GM12878 (cell line): ENCODE measurements around the gene RIMBP2. TPM values are rescaled to one million over a fixed set of nuclear protein-coding genes. Genes with fewer than 3 reads are reported as not detected.

Source experiments
- CREB1 ChIP-seq: IDR thresholded peaks from 2 replicates; pipeline ENCODE4 v1.6.1; 2012; ENCODE audit warnings: low read depth, mild to moderate bottlenecking, inconsistent platforms
- HDAC2 ChIP-seq: fragments of 200-600 bp; sonication (generic); IDR thresholded peaks from 2 replicates; pipeline ENCODE4 v1.6.1; 2017
- KLF5 ChIP-seq: fragments of 450-650 bp; IDR thresholded peaks from 2 replicates; pipeline ENCODE4 v1.6.1; 2014; ENCODE audit warnings: mild to moderate bottlenecking; ENCODE audit not compliant: partially characterized antibody
- MTA3 ChIP-seq: IDR thresholded peaks from 2 replicates; pipeline ENCODE4 v1.6.1; 2012; ENCODE audit warnings: low read length, inconsistent platforms, borderline replicate concordance
- POLR2AphosphoS2 ChIP-seq: IDR thresholded peaks from 2 replicates; pipeline ENCODE4 v1.6.1; 2011; ENCODE audit warnings: low read depth, mild to moderate bottlenecking, low read length, improper control_type of control experiment, moderate library complexity
- SREBF1 ChIP-seq: IDR thresholded peaks from 2 replicates; pipeline ENCODE4 v1.6.1; 2012; ENCODE audit warnings: mild to moderate bottlenecking, low read length
- TBL1XR1 ChIP-seq: IDR thresholded peaks from 2 replicates; pipeline ENCODE4 v1.6.1; 2012; ENCODE audit warnings: low read depth, low read length, improper control_type of control experiment
- ZNF622 ChIP-seq: fragments of 450-650 bp; IDR thresholded peaks from 2 replicates; pipeline ENCODE4 v1.6.1; 2017; ENCODE audit warnings: mild to moderate bottlenecking, inconsistent platforms
- polyA plus RNA-seq, 11 experiments: library from polyadenylated mRNA; depleted of rRNA in 4 of 11; unstranded in 6 of 11; stranded (reverse) in 5 of 11; fragments of >200 nt; fragmentation: Nextera tagmentation in 4 of 11; fragmentation: Illumina TruSeq in 1 of 11; extraction: Ambion mirVana in 4 of 11; extraction: Trizol in 1 of 11; gene quantifications; 1 replicate in 1 of 11; 2 replicates in 10 of 11; pipeline versions ENCODE4 v1.2.1 to v1.2.3, GENCODE V29; 2011 to 2016; ENCODE audit warnings: inconsistent platforms in 2 of 11, missing spikeins in 2 of 11, low read depth in 1 of 11
- total RNA-seq, 4 experiments: library from RNA; depleted of rRNA in 3 of 4; stranded (reverse); fragments of >200 nt in 3 of 4; fragmentation: Illumina TruSeq in 1 of 4; extraction: Trizol in 1 of 4; gene quantifications; 2 replicates each; pipeline versions ENCODE4 v1.2.1 to v1.2.3, GENCODE V29; 2013 to 2021
- TF ChIP-seq, protein P1 (sequence below): fragments of 450-650 bp; formaldehyde crosslinking; IDR thresholded peaks from 2 replicates; pipeline ENCODE4 v1.5.0; 2022; ENCODE audit warnings: mild to moderate bottlenecking, missing genetic modification characterization
- TF ChIP-seq, protein P2 (sequence below): fragments of 450-650 bp; IDR thresholded peaks from 2 replicates; pipeline ENCODE4 v1.6.1; 2017; ENCODE audit warnings: mild to moderate bottlenecking
- TF ChIP-seq, protein P3 (sequence below): IDR thresholded peaks from 2 replicates; pipeline ENCODE4 v1.6.1; 2011; ENCODE audit warnings: borderline replicate concordance, low read depth, mild to moderate bottlenecking, moderate library complexity, mixed read lengths, low read length; ENCODE audit not compliant: insufficient read depth; ENCODE audit errors: extremely low read length
- TF ChIP-seq, protein P4 (sequence below): IDR thresholded peaks from 2 replicates; pipeline ENCODE4 v1.6.1; 2012; ENCODE audit warnings: low read length, inconsistent platforms
- TF ChIP-seq, protein P5 (sequence below): fragments of 450-650 bp; IDR thresholded peaks from 2 replicates; pipeline ENCODE4 v1.6.1; 2017; ENCODE audit warnings: low read depth, mild to moderate bottlenecking, moderate library complexity

RIMBP2 gene
- total and polyA plus RNA-seq, 10 of the 15 experiments (the other 5 are each of a cell fraction or from before 2014, with no cell fraction given) = 0.04 to 2.9 (median 0.07) TPM; not detected in 1

DNA sequence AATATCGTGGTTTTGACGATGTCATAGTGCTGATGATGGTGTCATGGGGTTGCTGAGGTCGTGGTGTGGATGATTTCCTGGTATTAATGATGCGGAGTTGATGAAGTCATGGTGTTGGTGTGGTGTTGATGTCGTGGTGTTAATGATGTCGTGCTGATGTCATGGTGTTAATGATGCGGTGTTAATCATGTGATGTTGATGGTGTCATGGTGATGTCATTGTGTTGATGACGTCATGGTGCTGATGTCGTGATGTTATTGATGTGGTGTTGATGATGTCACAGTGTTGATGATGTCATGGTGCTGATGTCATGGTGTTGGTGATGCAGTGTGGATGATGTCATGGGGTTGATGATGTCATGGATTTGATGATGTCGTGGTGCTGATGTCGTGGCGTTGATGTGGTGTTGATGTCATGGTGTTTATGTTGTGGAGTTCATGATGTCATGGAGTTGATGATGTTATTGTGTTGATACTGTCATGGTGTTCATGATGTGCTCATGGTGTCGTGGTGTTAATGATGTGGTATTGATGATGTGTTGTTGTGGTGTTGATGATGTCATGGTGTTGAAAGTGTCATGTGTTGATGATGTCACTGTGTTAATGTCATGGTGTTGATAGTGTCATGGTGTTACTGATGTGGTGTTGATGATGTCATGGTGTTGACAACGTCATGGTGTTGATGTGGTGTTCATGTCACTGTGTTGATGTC lies 48.5 kb upstream of the RIMBP2 start (continued):
- TF ChIP-seq, protein P1, sequence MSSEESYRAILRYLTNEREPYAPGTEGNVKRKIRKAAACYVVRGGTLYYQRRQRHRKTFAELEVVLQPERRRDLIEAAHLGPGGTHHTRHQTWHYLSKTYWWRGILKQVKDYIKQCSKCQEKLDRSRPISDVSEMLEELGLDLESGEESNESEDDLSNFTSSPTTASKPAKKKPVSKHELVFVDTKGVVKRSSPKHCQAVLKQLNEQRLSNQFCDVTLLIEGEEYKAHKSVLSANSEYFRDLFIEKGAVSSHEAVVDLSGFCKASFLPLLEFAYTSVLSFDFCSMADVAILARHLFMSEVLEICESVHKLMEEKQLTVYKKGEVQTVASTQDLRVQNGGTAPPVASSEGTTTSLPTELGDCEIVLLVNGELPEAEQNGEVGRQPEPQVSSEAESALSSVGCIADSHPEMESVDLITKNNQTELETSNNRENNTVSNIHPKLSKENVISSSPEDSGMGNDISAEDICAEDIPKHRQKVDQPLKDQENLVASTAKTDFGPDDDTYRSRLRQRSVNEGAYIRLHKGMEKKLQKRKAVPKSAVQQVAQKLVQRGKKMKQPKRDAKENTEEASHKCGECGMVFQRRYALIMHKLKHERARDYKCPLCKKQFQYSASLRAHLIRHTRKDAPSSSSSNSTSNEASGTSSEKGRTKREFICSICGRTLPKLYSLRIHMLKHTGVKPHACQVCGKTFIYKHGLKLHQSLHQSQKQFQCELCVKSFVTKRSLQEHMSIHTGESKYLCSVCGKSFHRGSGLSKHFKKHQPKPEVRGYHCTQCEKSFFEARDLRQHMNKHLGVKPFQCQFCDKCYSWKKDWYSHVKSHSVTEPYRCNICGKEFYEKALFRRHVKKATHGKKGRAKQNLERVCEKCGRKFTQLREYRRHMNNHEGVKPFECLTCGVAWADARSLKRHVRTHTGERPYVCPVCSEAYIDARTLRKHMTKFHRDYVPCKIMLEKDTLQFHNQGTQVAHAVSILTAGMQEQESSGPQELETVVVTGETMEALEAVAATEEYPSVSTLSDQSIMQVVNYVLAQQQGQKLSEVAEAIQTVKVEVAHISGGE (CRISPR knock-in tag) = no peak
- TF ChIP-seq, protein P2, sequence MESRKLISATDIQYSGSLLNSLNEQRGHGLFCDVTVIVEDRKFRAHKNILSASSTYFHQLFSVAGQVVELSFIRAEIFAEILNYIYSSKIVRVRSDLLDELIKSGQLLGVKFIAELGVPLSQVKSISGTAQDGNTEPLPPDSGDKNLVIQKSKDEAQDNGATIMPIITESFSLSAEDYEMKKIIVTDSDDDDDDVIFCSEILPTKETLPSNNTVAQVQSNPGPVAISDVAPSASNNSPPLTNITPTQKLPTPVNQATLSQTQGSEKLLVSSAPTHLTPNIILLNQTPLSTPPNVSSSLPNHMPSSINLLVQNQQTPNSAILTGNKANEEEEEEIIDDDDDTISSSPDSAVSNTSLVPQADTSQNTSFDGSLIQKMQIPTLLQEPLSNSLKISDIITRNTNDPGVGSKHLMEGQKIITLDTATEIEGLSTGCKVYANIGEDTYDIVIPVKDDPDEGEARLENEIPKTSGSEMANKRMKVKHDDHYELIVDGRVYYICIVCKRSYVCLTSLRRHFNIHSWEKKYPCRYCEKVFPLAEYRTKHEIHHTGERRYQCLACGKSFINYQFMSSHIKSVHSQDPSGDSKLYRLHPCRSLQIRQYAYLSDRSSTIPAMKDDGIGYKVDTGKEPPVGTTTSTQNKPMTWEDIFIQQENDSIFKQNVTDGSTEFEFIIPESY = no peak
- TF ChIP-seq SREBF1 (no peak), ZNF622 (no peak), TBL1XR1 (no peak), CREB1 (peak; percentile 93), MTA3 (no peak), HDAC2 (no peak), KLF5 (no peak), POLR2AphosphoS2 (no peak)
- TF ChIP-seq, protein P3, sequence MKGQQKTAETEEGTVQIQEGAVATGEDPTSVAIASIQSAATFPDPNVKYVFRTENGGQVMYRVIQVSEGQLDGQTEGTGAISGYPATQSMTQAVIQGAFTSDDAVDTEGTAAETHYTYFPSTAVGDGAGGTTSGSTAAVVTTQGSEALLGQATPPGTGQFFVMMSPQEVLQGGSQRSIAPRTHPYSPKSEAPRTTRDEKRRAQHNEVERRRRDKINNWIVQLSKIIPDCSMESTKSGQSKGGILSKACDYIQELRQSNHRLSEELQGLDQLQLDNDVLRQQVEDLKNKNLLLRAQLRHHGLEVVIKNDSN = peak; percentile 2
- TF ChIP-seq, protein P4, sequence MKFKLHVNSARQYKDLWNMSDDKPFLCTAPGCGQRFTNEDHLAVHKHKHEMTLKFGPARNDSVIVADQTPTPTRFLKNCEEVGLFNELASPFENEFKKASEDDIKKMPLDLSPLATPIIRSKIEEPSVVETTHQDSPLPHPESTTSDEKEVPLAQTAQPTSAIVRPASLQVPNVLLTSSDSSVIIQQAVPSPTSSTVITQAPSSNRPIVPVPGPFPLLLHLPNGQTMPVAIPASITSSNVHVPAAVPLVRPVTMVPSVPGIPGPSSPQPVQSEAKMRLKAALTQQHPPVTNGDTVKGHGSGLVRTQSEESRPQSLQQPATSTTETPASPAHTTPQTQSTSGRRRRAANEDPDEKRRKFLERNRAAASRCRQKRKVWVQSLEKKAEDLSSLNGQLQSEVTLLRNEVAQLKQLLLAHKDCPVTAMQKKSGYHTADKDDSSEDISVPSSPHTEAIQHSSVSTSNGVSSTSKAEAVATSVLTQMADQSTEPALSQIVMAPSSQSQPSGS = peak; percentile 64; the same call in 1 of the 2 replicates
- TF ChIP-seq, protein P5, sequence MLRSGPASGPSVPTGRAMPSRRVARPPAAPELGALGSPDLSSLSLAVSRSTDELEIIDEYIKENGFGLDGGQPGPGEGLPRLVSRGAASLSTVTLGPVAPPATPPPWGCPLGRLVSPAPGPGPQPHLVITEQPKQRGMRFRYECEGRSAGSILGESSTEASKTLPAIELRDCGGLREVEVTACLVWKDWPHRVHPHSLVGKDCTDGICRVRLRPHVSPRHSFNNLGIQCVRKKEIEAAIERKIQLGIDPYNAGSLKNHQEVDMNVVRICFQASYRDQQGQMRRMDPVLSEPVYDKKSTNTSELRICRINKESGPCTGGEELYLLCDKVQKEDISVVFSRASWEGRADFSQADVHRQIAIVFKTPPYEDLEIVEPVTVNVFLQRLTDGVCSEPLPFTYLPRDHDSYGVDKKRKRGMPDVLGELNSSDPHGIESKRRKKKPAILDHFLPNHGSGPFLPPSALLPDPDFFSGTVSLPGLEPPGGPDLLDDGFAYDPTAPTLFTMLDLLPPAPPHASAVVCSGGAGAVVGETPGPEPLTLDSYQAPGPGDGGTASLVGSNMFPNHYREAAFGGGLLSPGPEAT = no peak
